GM21528 (cell line): Measurements from ENCODE around the gene LCE1B.

Experiments
- ATAC-seq: cut with Tn5 transposase; IDR thresholded peaks from one replicate; pipeline ENCODE4 v1.9.1; 2021; ENCODE audit warnings: mild to moderate bottlenecking, moderate library complexity; ENCODE audit not compliant: unreplicated experiment, low FRiP score

The LCE1B gene

DNA sequence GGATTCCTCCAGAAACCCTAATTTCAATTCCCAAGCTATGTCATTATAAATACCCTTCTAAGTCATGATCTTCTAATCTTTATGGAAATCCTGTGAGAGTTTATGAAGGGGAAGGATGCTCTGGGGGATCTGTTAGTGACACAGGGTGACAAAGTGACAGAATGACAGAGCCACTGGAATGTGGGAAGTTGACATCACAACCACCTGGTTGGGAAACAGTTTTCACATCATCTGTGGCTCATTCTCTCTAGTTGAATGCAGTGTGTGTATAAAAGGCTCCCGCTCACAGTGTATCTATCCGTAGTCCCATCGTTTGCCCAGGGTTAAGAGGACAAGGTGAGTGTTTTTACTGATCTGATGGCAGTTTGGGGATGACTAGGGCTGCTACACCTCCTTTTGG, 47.9 kb downstream of the LCE1B start, which contains the start of gene LCE7A:
LCE7A (plus strand) TSS at position 301 of the 400 bp plus-strand sequence. CDS start 702 bp downstream, outside the sequence.
- ATAC-seq = no peak

DNA sequence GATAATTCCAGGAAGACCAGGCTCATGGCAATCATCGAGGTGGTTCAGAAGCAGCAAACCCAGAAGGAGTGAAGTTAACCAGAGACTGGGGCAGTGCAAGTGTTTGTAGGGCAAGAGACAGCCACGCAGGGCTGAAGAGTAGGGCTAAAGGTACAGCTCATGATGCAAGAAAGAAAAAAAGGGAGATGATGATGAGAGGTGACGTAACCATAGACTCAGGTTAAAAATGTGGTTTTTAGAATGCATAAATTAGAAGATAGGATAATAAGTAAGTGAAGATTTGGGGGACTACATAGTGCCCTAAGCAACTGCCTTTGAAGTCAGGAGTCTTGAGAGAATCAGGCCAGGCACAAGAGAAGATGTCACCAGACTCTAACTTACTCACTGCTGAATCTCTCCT, 48.4 kb downstream of the LCE1B start:
- ATAC-seq = no peak

DNA sequence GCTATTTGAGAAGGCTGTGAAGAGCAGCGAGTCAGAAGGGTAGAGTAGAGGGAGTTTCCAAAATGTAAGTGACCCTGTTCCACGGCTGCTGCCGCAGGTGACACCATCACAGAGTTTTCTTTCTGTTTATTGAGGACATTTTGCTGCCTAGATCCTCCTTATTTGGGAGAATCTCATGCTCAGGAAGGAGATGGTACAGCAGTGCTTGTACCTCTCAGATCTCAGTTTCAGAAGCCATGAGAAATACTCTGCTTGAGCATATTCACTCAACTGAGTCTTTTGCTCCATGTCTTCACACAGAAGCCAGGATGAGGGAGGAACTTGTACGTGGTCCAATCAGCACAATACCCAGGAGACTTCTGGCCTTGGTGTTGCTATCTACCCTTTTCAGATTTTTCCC, 49.6 kb downstream of the LCE1B start:
- ATAC-seq = no peak
